Measurements from ENCODE around the gene MPG. TPM values are rescaled to one million over a fixed set of nuclear protein-coding genes. Genes with fewer than 3 reads are reported as not detected.

MPG gene
- total RNA-seq, 6 experiments from 2014 or later, result 92.3 to 104 (median 96.9) TPM

DNA sequence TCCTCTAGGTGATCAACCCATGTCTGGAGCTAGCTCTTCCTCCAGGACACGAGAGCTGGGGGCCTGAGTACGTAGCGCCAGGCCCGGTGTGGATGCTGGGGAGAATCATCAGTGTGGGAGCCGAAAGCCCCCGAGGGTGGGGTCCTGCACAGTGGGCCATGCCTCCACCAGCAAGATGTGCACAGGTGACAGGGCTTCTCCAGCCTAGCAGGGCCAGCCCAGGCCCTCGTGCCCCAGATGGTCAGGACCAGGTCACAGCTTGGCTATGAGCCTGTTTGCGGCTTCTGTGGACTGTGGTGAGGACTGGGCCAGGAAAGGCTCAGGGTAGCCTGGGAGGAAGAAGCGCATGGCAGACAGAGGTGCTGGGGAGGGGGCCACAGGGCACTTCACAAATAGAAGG, 7.8 kb downstream of the MPG start:
- Mint-ChIP-seq H3K36me3 (ENCODE audit: low read depth) (peaks cover 11% of the 10 kb centered on the region), H3K4me3 (no peak overlapping the region; the same call in 1 of the 2 replicates), H3K27ac (peak overlapping the region; percentile 76), H3K9me3 (no peaks in the 10 kb centered on the region), H3K27me3 (ENCODE audit: insufficient read depth) (peaks cover 10% of the 10 kb centered on the region), H3K4me1 (ENCODE audit: low read depth) (peaks cover 25% of the 10 kb centered on the region)
- DNase-seq, result no peak
- TF ChIP-seq, protein P1, sequence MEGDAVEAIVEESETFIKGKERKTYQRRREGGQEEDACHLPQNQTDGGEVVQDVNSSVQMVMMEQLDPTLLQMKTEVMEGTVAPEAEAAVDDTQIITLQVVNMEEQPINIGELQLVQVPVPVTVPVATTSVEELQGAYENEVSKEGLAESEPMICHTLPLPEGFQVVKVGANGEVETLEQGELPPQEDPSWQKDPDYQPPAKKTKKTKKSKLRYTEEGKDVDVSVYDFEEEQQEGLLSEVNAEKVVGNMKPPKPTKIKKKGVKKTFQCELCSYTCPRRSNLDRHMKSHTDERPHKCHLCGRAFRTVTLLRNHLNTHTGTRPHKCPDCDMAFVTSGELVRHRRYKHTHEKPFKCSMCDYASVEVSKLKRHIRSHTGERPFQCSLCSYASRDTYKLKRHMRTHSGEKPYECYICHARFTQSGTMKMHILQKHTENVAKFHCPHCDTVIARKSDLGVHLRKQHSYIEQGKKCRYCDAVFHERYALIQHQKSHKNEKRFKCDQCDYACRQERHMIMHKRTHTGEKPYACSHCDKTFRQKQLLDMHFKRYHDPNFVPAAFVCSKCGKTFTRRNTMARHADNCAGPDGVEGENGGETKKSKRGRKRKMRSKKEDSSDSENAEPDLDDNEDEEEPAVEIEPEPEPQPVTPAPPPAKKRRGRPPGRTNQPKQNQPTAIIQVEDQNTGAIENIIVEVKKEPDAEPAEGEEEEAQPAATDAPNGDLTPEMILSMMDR (IDR thresholded peaks at IDR 0.05), result no peak

DNA sequence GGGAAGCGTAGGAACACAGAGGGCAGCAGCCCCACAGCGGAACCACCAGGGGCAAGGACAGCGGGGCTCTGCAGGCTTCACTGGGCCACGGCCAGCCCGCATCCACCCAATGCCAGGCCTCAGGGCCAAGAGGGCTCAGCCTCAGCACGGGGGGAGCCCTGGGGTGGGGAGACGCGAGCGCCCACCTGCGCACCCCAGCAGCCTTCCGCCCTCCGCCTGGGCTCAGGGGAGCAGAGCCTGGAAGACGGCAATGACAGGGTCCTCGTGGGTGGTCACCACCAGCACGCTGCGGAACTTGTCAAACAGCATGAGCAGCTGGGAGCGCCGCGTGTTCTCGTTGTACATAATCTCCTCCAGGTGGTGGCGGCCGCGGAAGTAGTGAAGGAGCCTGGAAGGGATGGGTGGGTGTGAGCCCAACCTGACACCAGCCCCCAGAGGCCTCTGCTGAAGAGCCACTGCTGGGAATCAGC, 8.5 kb downstream of the MPG start:
- DNase-seq, result no peak
- H3K27ac Mint-ChIP-seq, result peak overlapping the region; percentile 76; the same call in 1 of the 2 replicates
- H3K36me3 Mint-ChIP-seq (ENCODE audit: low read depth), result peaks cover 11% of the 10 kb centered on the region
- H3K27me3 Mint-ChIP-seq (ENCODE audit: insufficient read depth), result peaks cover 10% of the 10 kb centered on the region
- peaks cover 25% of the 10 kb centered on the region for H3K4me1 Mint-ChIP-seq (ENCODE audit: low read depth)
- H3K9me3 Mint-ChIP-seq, result no peaks in the 10 kb centered on the region
- no peak overlapping the region for H3K4me3 Mint-ChIP-seq
- TF ChIP-seq, protein P1 (IDR thresholded peaks at IDR 0.05), result no peak

DNA sequence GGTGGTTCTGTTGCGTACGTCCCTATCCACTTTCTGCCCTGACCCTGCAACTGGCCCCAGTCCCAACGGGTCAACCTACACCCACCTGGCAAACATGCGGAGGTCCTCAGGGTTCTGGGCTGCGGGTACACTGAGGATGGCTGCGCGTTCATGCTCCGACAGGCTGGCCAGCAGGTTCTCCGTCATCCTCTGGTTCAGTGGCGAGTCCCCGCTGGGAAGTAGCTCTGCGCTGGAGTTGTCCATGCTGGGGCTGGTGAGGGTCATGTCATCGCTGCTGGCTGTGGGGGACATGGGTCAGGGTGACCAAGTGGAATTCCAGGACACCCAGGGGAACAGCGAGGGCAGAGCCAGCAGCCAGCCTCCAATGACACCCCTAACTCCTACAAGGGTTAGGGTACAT, 10.6 kb downstream of the MPG start:
- Mint-ChIP-seq H3K9me3 (no peaks in the 10 kb centered on the region), H3K4me3 (no peak overlapping the region), H3K27ac (no peak overlapping the region), H3K36me3 (ENCODE audit: low read depth) (peaks cover 9% of the 10 kb centered on the region), H3K27me3 (ENCODE audit: insufficient read depth) (peaks cover 5% of the 10 kb centered on the region), H3K4me1 (ENCODE audit: low read depth) (peaks cover 22% of the 10 kb centered on the region)
- no peak for DNase-seq
- TF ChIP-seq, protein P1 (IDR thresholded peaks at IDR 0.05), result no peak

DNA sequence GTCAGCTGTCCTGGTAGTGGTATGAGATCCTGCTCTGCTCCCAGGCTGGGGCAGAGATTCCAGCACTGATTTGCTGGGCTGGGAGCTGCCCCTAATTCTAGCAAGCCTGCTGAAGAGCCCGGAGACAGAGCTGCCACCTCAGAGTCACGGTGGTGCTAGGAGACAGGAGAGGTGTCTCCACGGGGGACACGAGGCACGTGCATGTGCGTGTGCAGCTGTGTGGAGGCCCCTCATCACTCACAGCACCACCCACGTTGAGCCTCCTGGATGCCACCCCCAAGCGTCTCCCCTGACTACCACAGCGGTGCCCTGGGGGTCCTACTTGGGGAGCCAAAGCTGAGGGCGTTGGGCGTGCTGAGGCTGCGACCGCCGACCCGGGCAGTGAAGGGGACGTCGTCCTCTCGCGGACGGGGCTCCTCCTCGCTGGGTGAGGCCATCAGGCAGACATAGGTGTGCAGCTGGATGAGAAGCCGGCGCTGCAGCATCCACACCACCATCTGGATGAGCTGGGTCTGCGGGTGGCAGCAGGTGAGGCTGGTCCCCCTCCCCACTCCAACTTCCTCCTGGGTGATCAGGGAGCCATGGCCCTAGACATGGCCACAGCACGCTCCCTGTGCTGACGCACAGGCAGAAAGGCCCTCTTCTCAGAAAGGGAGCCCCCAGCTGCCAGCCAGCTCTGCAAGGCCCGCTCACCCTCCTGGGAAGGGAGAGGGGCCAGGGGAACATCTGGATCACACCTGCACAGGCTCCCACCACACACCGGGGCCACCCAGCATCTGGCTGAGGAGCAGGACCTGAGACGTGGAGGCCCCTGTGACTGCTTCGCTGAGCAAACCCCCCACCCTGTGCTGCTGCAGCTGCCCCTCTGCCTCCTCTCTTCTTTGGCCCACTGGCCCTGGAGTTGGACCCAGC, 11.6 kb downstream of the MPG start:
- no peak overlapping the region for H3K27ac Mint-ChIP-seq
- H3K4me1 Mint-ChIP-seq (ENCODE audit: low read depth), result peaks cover 17% of the 10 kb centered on the region
- 0 out of 2 replicates have a peak, but pooled peaks cover 4% of the 10 kb centered on the region for H3K36me3 Mint-ChIP-seq (ENCODE audit: low read depth)
- TF ChIP-seq, protein P1 (IDR thresholded peaks at IDR 0.05), result no peak
- H3K4me3 Mint-ChIP-seq, result no peak overlapping the region
- peaks cover 5% of the 10 kb centered on the region for H3K27me3 Mint-ChIP-seq (ENCODE audit: insufficient read depth)
- no peaks in the 10 kb centered on the region for H3K9me3 Mint-ChIP-seq
- DNase-seq, result no peak

DNA sequence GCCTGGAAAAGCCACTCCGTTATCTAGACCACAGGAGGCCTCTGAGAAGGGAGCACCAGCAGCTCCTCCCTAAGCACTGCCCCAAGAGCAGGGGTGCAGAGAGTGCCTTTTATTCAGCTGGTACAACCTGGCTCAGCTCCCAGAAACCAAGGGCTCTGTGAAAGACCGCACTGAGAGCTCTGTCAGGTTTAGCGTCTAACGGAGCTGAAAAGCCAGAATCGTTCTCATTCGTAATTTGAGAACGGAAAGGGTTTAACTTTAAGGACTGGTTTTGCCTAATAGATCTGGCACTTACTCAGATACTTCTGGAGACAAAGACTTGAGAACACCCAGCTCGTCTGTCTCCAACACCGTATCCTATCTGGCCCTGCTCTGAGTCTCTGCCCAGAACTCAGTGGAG, 13.5 kb downstream of the MPG start:
- H3K4me1 Mint-ChIP-seq (ENCODE audit: low read depth), result 0 out of 2 replicates have a peak, but pooled peaks cover 5% of the 10 kb centered on the region
- no peak overlapping the region for H3K27ac Mint-ChIP-seq
- no peaks in the 10 kb centered on the region for H3K9me3 Mint-ChIP-seq
- TF ChIP-seq, protein P1 (IDR thresholded peaks at IDR 0.05), result no peak
- DNase-seq, result no peak
- H3K4me3 Mint-ChIP-seq, result no peak overlapping the region
- 0 out of 2 replicates have a peak, but pooled peaks cover 4% of the 10 kb centered on the region for H3K36me3 Mint-ChIP-seq (ENCODE audit: low read depth)
- H3K27me3 Mint-ChIP-seq (ENCODE audit: insufficient read depth), result peaks cover 1% of the 10 kb centered on the region; the same call in 1 of the 2 replicates

Measured in HFFc6 (cell line).